GM19023 (cell line): ENCODE results near the gene COX7B.
"Not testable (repeated sequence)": the region's sequence is repeated elsewhere in the genome, so short reads cannot be mapped to it uniquely, and the experiment has no call there.

Experiments
- ATAC-seq: cut with Tn5 transposase; IDR thresholded peaks from one replicate; pipeline ENCODE4 v1.9.1; 2021; ENCODE audit warnings: mild to moderate bottlenecking, moderate library complexity; ENCODE audit not compliant: unreplicated experiment

Gene COX7B

DNA sequence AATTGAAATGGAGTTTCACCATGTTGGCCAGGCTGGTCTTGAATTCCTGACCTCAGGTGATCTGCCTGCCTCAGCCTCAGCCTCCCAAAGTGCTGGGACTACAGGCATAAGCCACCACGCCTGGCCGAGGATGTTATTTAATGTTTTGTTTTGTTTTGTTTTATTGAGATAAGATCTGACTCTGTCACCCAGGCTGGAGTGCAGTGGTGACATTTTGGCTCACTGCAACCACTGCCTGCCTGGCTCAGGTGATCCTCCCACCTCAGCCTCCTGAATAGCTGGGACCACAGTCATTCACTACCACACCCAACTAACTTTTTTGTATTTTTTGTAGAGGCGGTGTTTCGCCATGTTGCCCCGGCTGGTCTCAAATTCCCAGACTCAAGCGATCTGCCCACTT, 45.8 kb downstream of the COX7B start:
- not testable (repeated sequence) for ATAC-seq

DNA sequence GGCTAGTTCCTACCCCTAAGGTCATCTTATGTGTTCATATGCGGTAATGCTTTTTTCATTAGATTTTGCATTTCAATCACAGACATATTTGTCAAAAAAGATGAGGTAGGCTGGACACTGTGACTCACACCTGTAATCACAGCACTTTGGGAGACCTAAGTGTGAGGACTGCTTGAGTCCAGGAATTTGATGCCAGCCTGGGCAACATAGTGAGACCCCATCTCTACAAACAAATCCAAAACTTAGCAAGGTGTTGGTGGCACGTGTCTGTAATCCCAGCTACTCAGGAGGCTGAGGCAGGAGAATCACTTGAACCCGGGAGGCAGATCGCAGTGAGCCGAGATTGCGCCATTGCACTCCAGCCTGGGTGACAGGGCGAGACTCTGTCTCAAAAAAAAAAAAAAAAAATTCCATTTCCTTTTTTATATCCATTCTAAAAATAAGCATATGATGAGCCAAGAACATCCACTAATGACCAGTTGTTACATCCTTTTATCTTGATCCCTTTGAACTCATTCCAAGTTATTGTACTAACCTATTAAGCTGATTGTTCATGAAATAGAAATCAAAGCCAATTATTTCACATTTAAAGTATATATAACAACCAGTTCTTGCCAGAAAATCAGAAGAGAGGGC, 46.8 kb downstream of the COX7B start:
- no peak for ATAC-seq

DNA sequence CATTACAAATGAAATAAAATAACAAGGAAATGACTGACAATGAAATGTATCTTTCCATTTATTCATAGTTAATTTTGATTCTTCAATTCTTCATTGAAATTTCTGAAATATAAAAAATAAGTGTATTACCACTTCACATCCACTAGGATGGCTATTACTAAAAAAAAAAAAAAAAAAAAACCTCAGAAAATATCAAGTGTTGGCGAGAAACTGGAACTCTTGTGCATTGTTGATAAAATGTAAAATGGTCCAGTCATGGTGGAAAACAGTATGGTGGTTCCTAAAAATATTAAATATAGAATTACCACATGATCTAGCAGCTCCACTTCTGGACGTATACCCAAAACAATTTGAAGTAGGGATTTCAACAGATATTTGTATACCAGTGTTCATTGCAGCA, 47.3 kb downstream of the COX7B start:
- ATAC-seq, result no peak

DNA sequence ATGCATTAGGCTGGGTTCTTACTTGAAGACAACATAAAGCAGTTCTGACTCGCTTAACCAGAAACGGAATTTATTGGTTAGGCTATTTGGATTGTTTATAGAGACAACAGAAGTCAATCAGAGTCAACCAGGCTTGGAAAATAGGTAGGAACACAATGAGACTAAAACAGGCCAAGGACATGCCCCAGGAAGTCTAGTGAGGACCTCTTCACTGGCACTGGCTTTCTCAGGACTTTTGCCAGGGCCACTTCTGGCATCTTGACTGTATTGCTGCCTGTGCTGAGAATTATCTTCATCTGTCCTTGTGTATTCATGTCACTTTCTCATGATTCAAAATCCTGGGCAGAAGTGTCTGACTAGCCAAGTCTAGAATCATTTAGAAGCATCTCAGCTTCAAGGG, 50.6 kb downstream of the COX7B start:
- no peak for ATAC-seq

DNA sequence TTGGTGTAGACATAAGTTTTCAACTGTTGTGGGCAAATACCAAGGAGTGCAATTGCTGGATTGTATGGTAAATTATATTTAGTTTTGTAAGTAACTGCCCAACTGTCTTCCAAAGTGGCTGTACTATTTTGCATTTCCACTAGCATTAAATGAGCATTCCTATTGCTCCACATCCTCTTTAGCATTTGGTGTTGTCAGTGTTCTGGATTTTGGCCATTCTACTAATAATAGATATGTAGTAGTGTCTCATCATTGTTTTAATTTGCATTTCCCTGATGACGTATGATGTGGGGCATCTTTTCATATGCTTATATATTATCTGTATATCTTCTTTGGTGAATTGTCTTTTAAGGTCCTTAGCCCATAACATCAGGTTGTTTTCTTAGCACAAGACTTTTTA, 52.9 kb downstream of the COX7B start:
- ATAC-seq, result no peak

DNA sequence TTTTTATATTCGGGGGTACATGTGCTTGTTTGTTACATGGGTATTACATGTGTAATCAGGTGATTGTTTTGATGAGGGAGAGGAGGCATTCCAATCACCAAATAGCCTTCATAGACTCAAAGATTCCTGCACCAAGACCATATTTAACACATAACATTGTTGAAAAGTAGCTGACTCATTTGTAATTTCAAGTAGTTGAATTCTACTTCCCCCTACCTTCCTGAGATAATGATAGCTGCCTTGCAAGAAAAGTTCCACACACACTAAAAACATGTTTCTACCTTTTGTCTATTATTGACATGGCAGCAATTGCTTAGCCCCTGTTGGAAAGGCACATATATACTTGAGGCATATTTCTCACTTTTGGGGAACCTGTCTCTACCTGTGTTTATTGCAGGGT, 54.0 kb downstream of the COX7B start:
- no peak for ATAC-seq

DNA sequence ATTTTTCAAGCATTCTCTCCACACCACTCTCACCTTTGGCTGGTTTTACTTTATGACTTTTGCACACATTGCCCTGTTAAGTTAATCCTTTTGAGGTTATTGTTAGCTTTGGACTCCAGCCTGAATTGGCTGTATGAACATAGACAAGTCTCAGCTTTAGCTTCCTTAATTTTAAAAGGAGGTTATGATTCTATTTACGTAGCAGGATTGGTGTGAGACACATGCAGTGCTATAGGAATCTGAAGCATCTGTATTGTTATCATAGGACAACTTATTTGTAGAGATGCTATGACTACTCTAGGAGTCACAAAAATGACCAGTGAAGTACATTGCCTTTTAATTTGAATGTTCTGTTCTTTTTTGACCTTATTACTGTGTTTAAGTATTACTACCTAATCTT, 54.4 kb downstream of the COX7B start:
- ATAC-seq, result no peak
